Common myeloid progenitor, CD34-positive (primary cell): ENCODE results near the gene OSBP2.
"Not testable (repeated sequence)": the region's sequence is repeated elsewhere in the genome, so short reads cannot be mapped to it uniquely, and the experiment has no call there.

Source experiments
- CTCF ChIA-PET: fragments of 350-600 bp; sonication (Branson Sonifier 250); formaldehyde crosslinking; loops from one replicate; lab custom pipeline; 2021; ENCODE audit warnings: antibody characterized with exemption; lab: Charles Lee
- POLR2A ChIA-PET: fragments of 350-600 bp; sonication (Branson Sonifier 250); formaldehyde crosslinking; loops from one replicate; lab custom pipeline; 2021; ENCODE audit warnings: antibody characterized with exemption; lab: Charles Lee
- DNase-seq, 3 donors: peaks; one replicate each; pipeline versions ENCODE4 v3.0.0 to v3.0.0-alpha.2; 2013
- H3K27ac ChIP-seq, 2 experiments: 1 replicate in 1 of 2; 2 replicates in 1 of 2; pipeline ENCODE4 v1.7.0; 2013; ENCODE audit warnings: inconsistent platforms in 2 of 2, low read length in 2 of 2, mild to moderate bottlenecking in 2 of 2, low read depth in 1 of 2, moderate library complexity in 1 of 2; ENCODE audit not compliant: severe bottlenecking in 2 of 2, insufficient read depth in 1 of 2, poor library complexity in 1 of 2
- H3K27me3 ChIP-seq, 5 experiments: replicated peaks in 2 of 5; 1 replicate in 3 of 5; 2 replicates in 2 of 5; pipeline versions ENCODE4 v1.6.1 to v1.7.0; 2013; ENCODE audit warnings: low read length in 4 of 5, mild to moderate bottlenecking in 2 of 5, moderate library complexity in 2 of 5, inconsistent platforms in 1 of 5; ENCODE audit not compliant: insufficient read depth in 5 of 5, control insufficient read depth in 4 of 5
- H3K36me3 ChIP-seq, 4 experiments: 1 replicate in 2 of 4; 2 replicates in 2 of 4; pipeline versions ENCODE4 v1.6.1 to v1.7.0; 2013; ENCODE audit warnings: low read length in 3 of 4, control low read depth in 1 of 4, mild to moderate bottlenecking in 1 of 4; ENCODE audit not compliant: control insufficient read depth in 4 of 4, insufficient read depth in 4 of 4
- H3K4me1 ChIP-seq, 4 experiments: 1 replicate in 3 of 4; 2 replicates in 1 of 4; pipeline versions ENCODE4 v1.6.1 to v1.7.1; 2013; ENCODE audit warnings: low read length in 3 of 4, mild to moderate bottlenecking in 3 of 4, control low read depth in 1 of 4, inconsistent platforms in 1 of 4, moderate library complexity in 1 of 4; ENCODE audit not compliant: control insufficient read depth in 4 of 4, insufficient read depth in 4 of 4; ENCODE audit errors: control extremely low read depth in 1 of 4
- H3K4me3 ChIP-seq, 7 experiments: 1 replicate in 4 of 7; 2 replicates in 3 of 7; pipeline versions ENCODE4 v1.5.1 to v1.7.0; 2013; ENCODE audit warnings: mild to moderate bottlenecking in 7 of 7, low read length in 6 of 7, moderate library complexity in 6 of 7, inconsistent platforms in 2 of 7, low read depth in 2 of 7, control low read depth in 1 of 7; ENCODE audit not compliant: insufficient read depth in 4 of 7, control insufficient read depth in 1 of 7; ENCODE audit errors: extremely low read depth in 1 of 7
- H3K9me3 ChIP-seq, 5 experiments: 1 replicate in 4 of 5; 2 replicates in 1 of 5; pipeline versions ENCODE4 v1.6.1 to v1.7.1; 2013; ENCODE audit warnings: low read length in 4 of 5, mild to moderate bottlenecking in 2 of 5, inconsistent platforms in 1 of 5, low read depth in 1 of 5, moderate library complexity in 1 of 5; ENCODE audit not compliant: control insufficient read depth in 4 of 5, insufficient read depth in 2 of 5; ENCODE audit errors: control extremely low read depth in 1 of 5
- WGBS: methylation state at CpG from one replicate; pipeline ENCODE4 v1.1.5; 2013; ENCODE audit not compliant: insufficient coverage; 5-methylcytosine and 5-hydroxymethylcytosine counted together

Gene OSBP2

GRCh38 chr22:30740511-30740910 lies 45.8 kb downstream of the OSBP2 start:
- POLR2A ChIA-PET, result not testable (repeated sequence)
- CTCF ChIA-PET, result interaction anchor here (1.9 to 8.7 kb wide), 3 partner anchors 10 to 106 kb away, joined by 7 to 49 read pairs (median 7); no protein-coding TSS in a partner anchor

GRCh38 chr22:30742291-30743256 lies 47.9 kb downstream of the OSBP2 start:
- CTCF ChIA-PET, result interaction anchor here (1.0 to 8.7 kb wide), 8 partner anchors 10 to 341 kb away, joined by 3 to 49 read pairs (median 5); partner anchors contain the start of gene SLC35E4
- Histone ChIP-seq H3K27me3 (no peaks in the 10 kb centered on the region), H3K4me3 (no peak overlapping the region), H3K36me3 (no peaks in the 10 kb centered on the region), H3K27ac (no peak overlapping the region), H3K4me1 (peaks cover 3 to 17% (median 13%) of the 10 kb centered on the region in 4 experiments), H3K9me3 (no peaks in the 10 kb centered on the region)
- POLR2A ChIA-PET, result interaction anchor here (0.8 kb wide), 1 partner anchor 13 kb away, joined by 3 read pairs; no protein-coding TSS in a partner anchor
- no peak for DNase-seq
- WGBS, result 86% methylated on average over 4 of the region's 6 CpGs

More at GRCh38 chr22:30740511-30740910, 45.8 kb downstream of the OSBP2 start:
- H3K4me3 ChIP-seq, H3K27me3 ChIP-seq, H3K9me3 ChIP-seq, DNase-seq, H3K36me3 ChIP-seq, H3K27ac ChIP-seq: not testable (repeated sequence)
- WGBS, result 94% methylated on average over 5 of the region's 5 CpGs
- peaks cover 3 to 17% (median 13%) of the 10 kb centered on the region in 4 experiments for H3K4me1 ChIP-seq

GRCh38 chr22:30743257-30744020 lies 48.8 kb downstream of the OSBP2 start:
- POLR2A ChIA-PET, result interaction anchor here (0.8 kb wide), 1 partner anchor 12 kb away, joined by 3 read pairs; no protein-coding TSS in a partner anchor
- DNase-seq, result peak; percentile 50 to 81 (median 77)
- Histone ChIP-seq H3K36me3 (no peaks in the 10 kb centered on the region), H3K27ac (no peak overlapping the region), H3K9me3 (no peaks in the 10 kb centered on the region), H3K27me3 (no peaks in the 10 kb centered on the region), H3K4me1 (peaks cover 3 to 17% (median 13%) of the 10 kb centered on the region in 4 experiments), H3K4me3 (peak overlapping the region in 2 of 7 experiments; percentile 13 to 35)
- CTCF ChIA-PET, result interaction anchor here (1.0 to 8.7 kb wide), 6 partner anchors 9 to 340 kb away, joined by 3 to 49 read pairs (median 4); partner anchors contain the start of gene SLC35E4
- 0% methylated on average over 5 of the region's 10 CpGs for WGBS

DNA sequence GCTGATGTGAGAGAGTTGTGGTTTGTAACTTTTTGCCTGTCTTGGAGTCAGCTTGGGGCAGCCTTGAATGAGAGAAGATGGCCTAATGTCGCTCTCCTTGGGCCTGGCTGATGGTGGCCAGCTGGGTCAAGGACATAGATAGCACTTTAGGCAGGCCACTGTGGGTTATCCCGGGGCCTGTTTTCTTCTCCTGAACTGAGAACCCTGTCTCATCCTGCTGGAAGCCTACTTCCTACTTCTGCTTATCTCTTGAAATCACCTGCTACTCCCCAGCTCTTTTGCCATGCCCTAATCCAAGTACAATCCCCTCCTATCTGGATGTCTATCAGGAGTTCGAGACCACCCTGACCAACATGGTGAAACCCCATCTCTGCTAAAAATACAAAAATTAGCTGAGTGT lies 49.5 kb downstream of the OSBP2 start:
- POLR2A ChIA-PET, result interaction anchor here (0.6 kb wide), 1 partner anchor 46 kb away, joined by 3 read pairs; no protein-coding TSS in a partner anchor
- Histone ChIP-seq H3K4me3 (no peak overlapping the region), H3K4me1 (peaks cover 3 to 17% (median 13%) of the 10 kb centered on the region in 4 experiments), H3K27me3 (no peaks in the 10 kb centered on the region), H3K36me3 (no peaks in the 10 kb centered on the region), H3K27ac (no peak overlapping the region), H3K9me3 (no peaks in the 10 kb centered on the region)
- peak in 2 of 3 donors; percentile 24 to 27 for DNase-seq
- CTCF ChIA-PET, result interaction anchor here (1.2 to 8.7 kb wide), 4 partner anchors 9 to 110 kb away, joined by 3 to 49 read pairs (median 13); partner anchors contain the start of gene SLC35E4
- WGBS, result 58% methylated on average over 2 of the region's 3 CpGs

DNA sequence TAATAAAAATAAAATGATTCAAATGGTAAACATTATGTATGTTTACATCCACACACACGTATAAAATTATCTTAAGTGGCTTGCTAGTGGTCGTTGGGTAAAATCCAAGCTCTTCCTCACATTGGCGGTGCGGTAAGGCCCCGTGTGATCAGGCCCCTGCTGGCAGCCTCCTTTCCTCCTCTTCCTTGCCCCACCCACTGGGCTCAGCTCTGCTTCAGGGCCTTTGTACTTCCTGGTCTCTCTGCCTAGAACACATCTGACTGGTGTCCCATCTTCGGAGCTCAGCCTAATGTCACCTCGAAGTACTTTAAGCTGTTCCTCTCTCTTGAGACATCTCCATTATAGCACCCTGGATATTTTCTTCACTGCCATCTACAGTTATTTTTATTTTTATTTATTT lies 52.8 kb downstream of the OSBP2 start:
- POLR2A ChIA-PET, result no interaction called here
- Histone ChIP-seq H3K27ac (no peak overlapping the region), H3K36me3 (no peaks in the 10 kb centered on the region), H3K27me3 (no peaks in the 10 kb centered on the region), H3K4me1 (peaks cover 3 to 17% (median 13%) of the 10 kb centered on the region in 4 experiments), H3K9me3 (no peaks in the 10 kb centered on the region), H3K4me3 (no peak overlapping the region)
- CTCF ChIA-PET, result interaction anchor here (1.2 to 8.7 kb wide), 3 partner anchors 9 to 114 kb away, joined by 3 to 49 read pairs (median 5); no protein-coding TSS in a partner anchor
- WGBS, result 45% methylated on average over 7 of the region's 7 CpGs
- DNase-seq, result peak in 2 of 3 donors; percentile 13 to 42

- Histone ChIP-seq H3K36me3 (no peaks in the 10 kb centered on the region), H3K4me1 (peaks cover 0 to 2% (median under 1%) of the 10 kb centered on the region in 4 experiments), H3K27ac (no peak overlapping the region), H3K27me3 (no peaks in the 10 kb centered on the region), H3K4me3 (no peak overlapping the region), H3K9me3 (no peaks in the 10 kb centered on the region)
- 93% methylated on average over 2 of the region's 3 CpGs for WGBS
- no peak for DNase-seq
- ChIA-PET CTCF (interaction anchor here (1.4 kb wide), 1 partner anchor 14 kb away, joined by 3 read pairs; no protein-coding TSS in a partner anchor), POLR2A (no interaction called here)
Measured at GRCh38 chr22:30749272-30749671, 54.6 kb downstream of the OSBP2 start.
